HL-60 (cell line): ENCODE data around the gene MAB21L1.

Experiments used
- CTCF ChIP-seq: IDR thresholded peaks from one replicate; pipeline ENCODE4 v1.5.1; 2011; ENCODE audit warnings: low read length, control low read depth, inconsistent platforms; ENCODE audit not compliant: insufficient read depth
- GABPA ChIP-seq: IDR thresholded peaks from 2 replicates; pipeline ENCODE4 v1.6.1; 2012; ENCODE audit warnings: low read depth
- POLR2AphosphoS5 ChIP-seq: IDR thresholded peaks from 2 replicates; pipeline ENCODE4 v1.6.1; 2012; ENCODE audit warnings: low read depth

GRCh38 chr13:35499196-35499662 lies 22.7 kb upstream of the MAB21L1 start:
- TF ChIP-seq CTCF (no peak), POLR2AphosphoS5 (no peak), GABPA (no peak)
